Measurements from ENCODE around the gene SPAG6. TPM values are rescaled to one million over a fixed set of nuclear protein-coding genes. Genes with fewer than 3 reads are reported as not detected.

Gene SPAG6
- total and polyA plus RNA-seq, 2 of the 8 experiments (the other 6 are each of a cell fraction or from before 2014, with no cell fraction given), result 0.14 TPM; not detected in 1

GRCh38 chr10:22460101-22460500, 114.8 kb downstream of the SPAG6 start (continued):
- TF ChIP-seq TAF1 (IDR thresholded peaks at IDR 0.05; ENCODE audit: low read depth, low read length), result no peak
- TF ChIP-seq POLR2AphosphoS5 (IDR thresholded peaks at IDR 0.05; ENCODE audit: low read depth, low read length), result no peak
- TF ChIP-seq SIX5 (IDR thresholded peaks at IDR 0.05; ENCODE audit: low read depth, low read length), result no peak
- TF ChIP-seq POU5F1 (IDR thresholded peaks at IDR 0.05; ENCODE audit: low read depth, low read length), result no peak
- no peak for TF ChIP-seq TEAD4 (IDR thresholded peaks at IDR 0.05; ENCODE audit: low read depth, low read length)

All from H1 (cell line).